Renal cortex interstitium (tissue), 11 donors: ENCODE data around the gene CASP12. TPM values are rescaled to one million over a fixed set of nuclear protein-coding genes. Genes with fewer than 3 reads are reported as not detected.

Source experiments
- DNase-seq, 11 donors: peaks; one replicate each; pipeline ENCODE4 v3.0.0-alpha.2; 2013; ENCODE audit warnings: low read depth in 9 of 11, low spot score in 4 of 11; ENCODE audit errors: extremely low read depth in 1 of 11
- polyA plus RNA-seq, 3 donors: library from polyadenylated mRNA; unstranded; fragments of 120-200 nt; gene quantifications; one replicate each; pipeline ENCODE4 v1.2.1, GENCODE V29; 2013; ENCODE audit not compliant: insufficient read length in 3 of 3

The CASP12 gene
- polyA plus RNA-seq, 3 donors, result 0.58 to 0.69 (median 0.62) TPM

DNA sequence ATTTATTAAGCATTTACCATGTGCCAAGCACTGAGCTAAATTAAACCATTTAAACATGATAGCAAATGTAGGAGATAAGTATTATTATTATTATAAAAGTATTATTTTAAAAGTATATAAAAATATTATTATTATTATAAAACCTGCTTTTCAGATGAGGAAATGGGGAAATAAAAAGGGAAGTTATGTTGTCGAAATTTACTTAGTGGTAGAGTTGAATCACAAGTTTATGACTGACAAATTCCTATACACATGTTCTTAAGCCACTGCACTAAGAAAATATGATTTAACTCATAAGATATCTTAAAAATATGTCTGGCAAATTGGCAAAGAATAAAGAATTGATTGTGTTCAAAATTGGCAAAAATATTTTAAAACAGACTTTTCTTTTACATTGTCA lies 53.8 kb downstream of the CASP12 start:
- no peak for DNase-seq

DNA sequence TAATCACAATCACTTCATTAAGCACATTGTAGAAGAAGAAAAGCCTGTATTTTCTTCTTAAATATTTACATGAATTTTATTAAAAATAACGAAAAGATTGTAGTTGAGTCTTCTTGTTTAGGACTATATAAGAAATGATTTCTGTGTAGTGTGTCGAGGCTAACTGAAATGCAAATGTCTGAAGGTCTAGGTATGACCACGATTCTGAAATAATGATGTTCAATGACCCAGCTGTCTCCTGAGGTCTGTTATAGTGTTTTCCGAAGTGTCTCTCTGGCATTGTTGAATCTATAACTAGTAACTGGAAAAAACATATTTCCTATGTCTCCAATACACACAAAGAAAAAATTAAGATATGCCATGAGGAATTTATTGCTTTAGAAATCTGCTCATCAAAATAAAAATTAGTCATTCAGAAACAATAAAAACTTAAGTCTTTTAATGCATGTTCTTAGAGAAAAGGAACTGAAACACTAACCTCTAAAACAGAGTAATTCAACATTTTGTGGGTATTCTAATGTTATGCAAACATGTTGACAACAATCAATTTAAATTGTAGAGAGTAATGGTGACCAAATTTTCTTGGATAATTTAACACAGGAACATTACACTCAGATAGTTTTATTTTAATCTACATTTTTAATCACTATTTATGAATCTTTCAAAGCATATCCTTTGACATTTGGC lies 55.0 kb downstream of the CASP12 start:
- no peak for DNase-seq

DNA sequence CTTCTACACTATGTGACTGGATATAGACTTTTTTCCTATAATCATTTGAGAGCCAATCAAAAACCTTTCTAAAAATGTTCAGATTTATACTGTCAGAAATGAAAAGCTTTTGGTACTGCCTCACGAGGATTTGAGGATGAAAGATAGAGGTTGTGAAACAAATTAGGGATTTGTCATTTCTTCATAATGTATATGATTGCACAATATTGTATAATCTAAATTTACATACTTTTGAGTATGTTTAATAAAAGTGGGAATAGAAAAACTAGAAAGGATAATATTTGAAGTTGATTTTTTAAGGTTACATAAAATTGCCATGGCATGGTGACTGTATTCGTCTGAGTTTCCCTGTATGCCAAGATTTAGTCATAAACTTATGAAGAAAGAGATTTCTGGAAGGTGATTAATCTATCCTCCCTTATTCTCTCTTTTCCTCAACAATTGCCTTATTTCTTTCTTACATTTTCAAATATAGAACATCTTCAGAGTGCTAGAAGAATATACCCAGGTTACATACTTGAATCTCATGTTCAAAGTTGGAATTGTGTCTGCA lies 56.2 kb downstream of the CASP12 start:
- no peak for DNase-seq

DNA sequence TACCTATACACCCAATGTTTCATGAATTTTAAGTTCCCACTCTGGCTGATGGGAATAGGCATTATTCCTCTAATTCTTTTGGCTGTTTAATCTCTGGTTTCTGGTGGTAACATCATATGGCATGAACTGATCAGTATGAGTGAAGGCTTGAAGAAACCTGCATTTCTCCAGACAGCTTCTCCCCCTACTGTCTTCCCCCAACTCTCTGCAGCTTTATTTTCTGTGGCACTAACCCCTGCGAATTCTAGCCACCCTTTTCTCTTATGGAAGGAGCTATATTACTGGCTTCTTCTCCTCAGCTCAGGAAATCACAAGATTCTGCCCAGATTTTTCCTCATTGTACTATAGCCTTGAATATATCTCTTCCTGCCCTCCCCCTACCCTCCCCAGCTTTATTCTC lies 57.1 kb downstream of the CASP12 start:
- no peak for DNase-seq

DNA sequence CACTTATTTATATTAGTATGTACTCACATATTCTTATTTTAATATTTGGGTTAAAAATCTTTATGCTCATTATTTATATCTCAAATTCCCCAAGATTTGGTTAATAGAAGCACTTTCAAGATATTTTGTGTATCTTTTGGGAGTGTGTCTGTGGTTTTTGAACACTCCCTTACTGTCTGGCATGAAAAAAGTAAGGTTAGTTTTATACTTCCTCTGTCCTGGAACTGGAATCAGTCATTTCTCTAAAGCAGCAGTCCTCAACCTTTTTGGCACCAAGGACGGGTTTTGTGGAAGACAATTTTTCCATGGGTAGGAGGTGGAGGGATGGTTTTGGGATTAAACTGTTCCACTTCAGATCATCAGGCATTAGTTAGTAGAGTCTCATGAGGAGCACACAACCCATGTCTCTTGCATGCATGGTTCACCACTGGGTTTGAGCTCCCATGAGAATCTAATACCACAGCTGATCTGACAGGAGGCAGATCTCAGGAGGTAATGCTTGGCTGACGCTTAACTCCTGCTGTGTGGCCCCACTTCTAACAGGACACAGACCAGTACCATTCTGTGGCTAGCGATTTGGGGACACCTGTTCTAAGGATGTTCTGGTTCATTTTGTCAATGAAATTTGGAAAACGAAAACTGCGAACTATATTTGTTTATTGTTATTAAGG lies 60.2 kb downstream of the CASP12 start:
- DNase-seq, result no peak

DNA sequence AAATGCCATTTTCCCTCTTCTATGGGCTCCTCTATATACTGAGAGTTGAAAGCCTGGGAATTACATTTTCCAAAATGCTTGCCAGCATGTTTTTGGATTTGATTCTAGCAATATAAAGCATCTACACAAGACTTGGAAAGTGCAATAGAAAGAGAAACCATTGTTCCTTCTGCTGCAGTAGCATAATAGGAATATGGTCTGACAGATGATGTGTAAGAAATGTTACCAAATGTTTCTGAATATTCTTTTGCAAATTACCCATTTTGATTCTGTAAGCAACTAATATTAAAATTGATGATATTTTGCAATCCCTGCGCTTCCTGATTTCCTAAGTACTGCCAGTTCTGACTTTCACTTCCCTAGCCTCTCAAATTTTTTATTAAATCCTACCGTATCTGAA lies 61.6 kb downstream of the CASP12 start:
- no peak for DNase-seq

Other genes with a start within 250 kb of the CASP12 start
- gene CASP4, start 70.1 kb upstream of the CASP12 start, polyA plus RNA-seq, result 10 to 100 TPM; 18.9 to 21.1 (median 20.0) TPM
- gene CASP5, start 124.7 kb upstream of the CASP12 start, polyA plus RNA-seq, result not detected
- gene CASP1, start 136.7 kb upstream of the CASP12 start, polyA plus RNA-seq, result 1 to 10 TPM; 3.4 to 5.9 (median 4.9) TPM
- gene CARD16, start 146.9 kb upstream of the CASP12 start, polyA plus RNA-seq, result 1 to 10 TPM; 1.6 to 2.1 (median 1.7) TPM
- not detected for gene CARD18, start 241.3 kb upstream of the CASP12 start, polyA plus RNA-seq